GM12891 (cell line): ENCODE data around the gene NOX1.
"Not testable (repeated sequence)": the region's sequence is repeated elsewhere in the genome, so short reads cannot be mapped to it uniquely, and the experiment has no call there.

Experiments
- DNase-seq: peaks from one replicate; pipeline ENCODE4 v3.0.0; 2011; ENCODE audit warnings: low spot score; ENCODE audit not compliant: insufficient read length
- FAIRE-seq: peaks from 2 replicates; lab custom pipeline; 2011; peaks lifted over from hg19 to GRCh38; lab: Jason Lieb, UNC
- PAX5 ChIP-seq: IDR thresholded peaks from 2 replicates; pipeline ENCODE4 v1.6.1; 2011; ENCODE audit warnings: low read length, moderate library complexity, mild to moderate bottlenecking; ENCODE audit not compliant: insufficient read depth, severe bottlenecking
- POLR2A ChIP-seq: IDR thresholded peaks from 2 replicates; pipeline ENCODE4 v1.6.1; 2011; ENCODE audit warnings: low read depth, low read length, control low read depth
- POLR2AphosphoS5 ChIP-seq: IDR thresholded peaks from 2 replicates; pipeline ENCODE4 v1.6.1; 2011; ENCODE audit warnings: low read depth, low read length, control low read depth
- POU2F2 ChIP-seq: IDR thresholded peaks from 2 replicates; pipeline ENCODE4 v1.6.1; 2011; ENCODE audit warnings: low read depth, mild to moderate bottlenecking, control low read depth, low read length, moderate library complexity
- SPI1 ChIP-seq: IDR thresholded peaks from 2 replicates; pipeline ENCODE4 v1.6.1; 2011; ENCODE audit warnings: low read depth, low read length, control low read depth
- TAF1 ChIP-seq: IDR thresholded peaks from 2 replicates; pipeline ENCODE4 v1.6.1; 2011; ENCODE audit warnings: low read depth, low read length, control low read depth

NOX1 gene

DNA sequence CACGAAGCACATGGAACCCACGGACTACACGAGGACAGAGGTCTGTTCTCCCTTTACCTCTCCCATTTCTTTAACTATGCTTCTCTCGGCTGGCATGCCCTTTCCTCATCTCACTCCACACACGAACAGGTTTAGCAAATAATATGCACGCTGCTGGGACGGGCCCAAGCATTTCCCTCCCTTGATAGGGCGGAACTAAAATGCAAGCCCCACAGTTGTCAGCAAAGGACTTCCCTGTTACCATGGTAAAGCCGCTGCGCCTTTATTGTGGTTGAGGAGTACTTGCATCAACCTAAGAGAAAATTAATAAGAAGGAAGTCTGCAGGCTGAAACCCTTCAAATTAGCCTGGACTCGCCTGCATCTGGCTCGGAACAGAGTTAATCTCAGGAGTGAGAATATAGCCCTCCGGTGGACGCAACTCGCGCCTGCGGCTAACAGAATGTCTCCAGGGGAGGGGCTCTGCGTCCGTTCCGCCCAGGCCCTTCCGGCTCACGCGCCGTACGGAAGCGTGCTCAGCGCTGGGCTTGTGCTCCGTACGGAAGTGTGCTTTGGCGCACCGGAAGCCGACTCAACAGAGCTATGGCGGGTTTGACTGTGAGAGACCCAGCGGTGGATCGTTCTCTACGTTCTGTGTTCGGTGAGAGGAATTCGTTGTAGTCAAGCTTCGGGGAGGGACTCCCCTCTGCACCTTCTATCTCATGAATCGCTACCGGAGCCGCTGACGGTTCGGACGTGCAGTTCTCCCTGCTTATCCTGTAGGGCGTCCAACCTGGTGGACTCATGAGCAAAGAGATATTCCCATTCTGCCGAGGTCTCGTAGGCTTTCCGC, 54.1 kb downstream of the NOX1 start, which contains the start of gene CSTF2:
TSS of gene CSTF2 (plus strand) at position 555 of the 830 bp plus-strand sequence. CDS start at position 581, 26 bp downstream.
- peak; percentile 86 for TF ChIP-seq TAF1
- TF ChIP-seq POLR2AphosphoS5: peak; percentile 80
- TF ChIP-seq POU2F2: peak; percentile 53; the same call in 1 of the 2 replicates
- TF ChIP-seq PAX5: no peak
- TF ChIP-seq SPI1: peak; percentile 10; the same call in 1 of the 2 replicates
- peak; percentile 70 for TF ChIP-seq POLR2A
- peak; percentile 33 for DNase-seq
- FAIRE-seq: peak; percentile 91

DNA sequence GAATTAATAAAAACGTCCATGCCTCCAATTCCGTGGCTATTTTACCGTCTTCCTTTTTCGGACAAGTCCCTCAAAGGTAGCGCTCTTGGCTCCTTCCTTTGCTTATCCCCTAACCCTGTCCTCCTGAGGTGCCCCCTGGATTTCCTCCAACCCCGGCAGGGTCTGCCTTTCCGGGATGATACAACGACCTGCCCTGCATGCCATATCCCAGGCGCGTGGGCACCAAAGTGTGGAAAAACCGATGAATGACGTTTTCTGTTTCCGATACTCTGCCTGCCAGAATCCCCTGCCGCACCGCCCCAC, 54.7 kb downstream of the NOX1 start:
- TF ChIP-seq SPI1 (no peak), POLR2AphosphoS5 (no peak), POU2F2 (no peak), TAF1 (no peak), POLR2A (no peak), PAX5 (no peak)
- FAIRE-seq (no peak), DNase-seq (no peak)

DNA sequence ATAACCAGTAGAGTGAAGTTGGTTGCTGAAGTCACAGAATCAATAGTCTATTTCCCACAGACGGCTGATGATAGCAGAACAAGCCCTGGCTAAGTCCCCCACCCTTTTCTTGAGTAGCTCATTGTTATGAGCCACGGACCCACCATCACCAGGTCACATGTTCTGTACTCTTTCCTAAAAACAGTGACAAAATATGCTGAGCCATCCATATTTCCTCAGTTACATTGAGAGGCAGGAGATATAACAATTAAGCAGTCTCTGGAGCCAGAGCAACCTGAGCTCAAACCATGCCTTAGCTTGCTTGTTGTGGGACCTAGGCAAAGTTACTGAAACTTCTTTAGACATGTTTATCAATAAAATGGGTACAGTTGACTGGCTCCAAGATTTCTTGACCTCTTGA, 56.8 kb downstream of the NOX1 start:
- no peak for FAIRE-seq
- DNase-seq: no peak
- no peak for TF ChIP-seq PAX5
- no peak for TF ChIP-seq SPI1
- no peak for TF ChIP-seq POU2F2
- TF ChIP-seq POLR2A: no peak
- TF ChIP-seq POLR2AphosphoS5: no peak
- TF ChIP-seq TAF1: no peak

DNA sequence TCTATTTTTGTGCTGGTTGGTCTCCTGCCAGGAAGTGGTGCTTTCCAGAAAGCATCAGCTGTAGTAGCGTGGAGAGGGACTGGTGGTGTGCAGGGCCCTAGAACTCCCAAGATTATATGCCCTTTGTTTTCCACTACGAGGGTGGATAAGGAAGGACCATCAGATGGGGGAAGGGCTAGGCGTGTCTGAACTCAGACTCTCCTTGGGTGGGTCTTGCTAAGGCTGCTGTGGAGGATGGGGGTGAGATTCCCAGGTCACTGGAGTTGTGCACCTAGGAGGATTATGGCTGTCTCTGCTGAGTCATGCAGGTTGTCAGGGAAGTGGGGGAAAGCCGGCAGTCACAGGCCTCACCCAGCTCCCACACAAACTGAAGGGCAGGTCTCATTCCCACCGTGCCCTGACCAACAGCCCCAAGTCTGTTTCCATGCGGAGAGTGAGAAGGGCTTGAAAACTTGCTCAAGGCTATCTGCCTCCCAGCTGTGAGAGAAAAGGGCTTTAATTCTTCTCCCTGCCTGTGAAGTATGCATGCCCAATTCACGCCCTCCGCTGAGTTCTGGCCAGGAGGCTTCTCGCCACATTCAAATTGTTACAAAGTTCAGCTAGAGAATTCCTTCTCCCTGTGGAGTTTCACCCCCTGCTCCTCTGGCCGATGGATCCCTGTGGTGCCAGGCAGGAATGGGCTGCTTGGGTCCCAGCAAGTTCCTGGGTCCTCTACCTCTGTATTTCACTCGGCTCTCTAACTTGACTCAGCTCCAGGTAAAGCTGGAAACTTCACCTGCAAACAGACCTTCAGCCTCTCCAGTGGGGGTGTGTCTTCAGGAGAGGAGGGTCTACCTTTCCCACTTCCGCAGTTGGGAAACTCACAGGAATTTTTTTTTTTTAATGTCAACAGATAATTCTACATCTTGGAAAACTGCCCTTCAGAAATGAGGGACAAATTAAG, 61.7 kb downstream of the NOX1 start:
- FAIRE-seq (no peak), DNase-seq (no peak)
- no peak for TF ChIP-seq POLR2AphosphoS5

DNA sequence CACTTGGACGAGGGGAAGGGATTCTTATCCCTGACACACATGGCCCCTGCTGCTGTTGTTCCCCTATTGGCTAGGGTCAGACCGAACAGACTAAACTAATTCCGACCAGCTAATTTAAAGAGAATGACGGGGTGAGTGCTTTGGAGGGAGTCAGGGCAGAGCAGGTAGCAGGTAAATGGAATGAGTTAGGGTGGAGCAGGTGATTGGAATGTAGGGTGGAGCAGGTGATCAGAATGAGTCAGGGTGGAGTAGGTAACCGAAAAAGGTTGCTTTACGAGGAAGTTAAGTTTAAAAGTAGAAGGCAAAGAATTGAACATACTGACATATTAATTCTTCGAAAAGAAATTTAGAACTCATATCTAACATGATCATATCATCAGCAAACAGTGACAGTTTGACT, 65.9 kb downstream of the NOX1 start:
- DNase-seq, FAIRE-seq: not testable (repeated sequence)

DNA sequence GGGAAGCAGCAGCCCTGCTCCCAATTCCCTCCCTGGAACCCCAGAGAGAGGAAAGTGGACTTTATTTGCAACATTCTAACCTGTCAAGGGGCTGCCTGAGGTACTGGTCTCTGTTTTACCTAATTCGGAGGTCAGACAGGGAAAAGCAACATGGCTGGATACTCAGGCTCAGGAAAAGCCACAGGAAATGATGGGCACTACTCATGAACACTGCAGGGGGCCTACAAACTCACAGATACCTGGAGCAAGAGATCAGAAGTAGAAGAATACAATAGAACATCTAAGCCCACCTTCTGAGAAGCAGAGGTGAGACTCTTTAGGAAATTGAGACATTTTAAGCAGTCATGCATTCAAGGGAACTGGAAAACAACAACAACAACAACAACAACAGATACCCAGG, 69.4 kb downstream of the NOX1 start:
- no peak for FAIRE-seq
- no peak for TF ChIP-seq POU2F2
- TF ChIP-seq POLR2AphosphoS5: no peak
- TF ChIP-seq PAX5: no peak
- TF ChIP-seq POLR2A: no peak
- no peak for TF ChIP-seq TAF1
- no peak for TF ChIP-seq SPI1

DNA sequence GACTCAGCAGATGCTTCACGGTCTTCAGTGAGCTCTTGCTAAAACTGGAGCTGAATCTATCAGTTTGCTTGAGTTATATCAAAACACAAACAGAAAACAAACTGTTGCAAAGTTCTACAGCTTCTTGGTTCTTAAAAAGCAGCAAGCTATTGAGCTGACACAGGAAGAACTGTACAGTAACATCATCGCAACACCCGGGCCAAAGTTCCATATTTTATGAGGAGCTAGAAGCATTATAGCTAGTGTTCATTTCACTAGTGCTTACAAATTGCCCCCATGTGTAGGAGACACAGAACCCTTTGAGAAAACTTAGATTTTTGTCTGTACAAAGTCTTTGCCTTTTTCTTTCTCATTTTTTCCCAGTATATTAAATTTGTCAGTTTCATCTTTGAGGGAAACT, 71.3 kb downstream of the NOX1 start:
- TF ChIP-seq PAX5 (no peak), POLR2A (no peak), SPI1 (no peak), TAF1 (no peak), POLR2AphosphoS5 (no peak), POU2F2 (no peak)
- FAIRE-seq (no peak), DNase-seq (no peak)

More for the DNA sequence above, 69.4 kb downstream of the NOX1 start:
- no peak for DNase-seq

DNA sequence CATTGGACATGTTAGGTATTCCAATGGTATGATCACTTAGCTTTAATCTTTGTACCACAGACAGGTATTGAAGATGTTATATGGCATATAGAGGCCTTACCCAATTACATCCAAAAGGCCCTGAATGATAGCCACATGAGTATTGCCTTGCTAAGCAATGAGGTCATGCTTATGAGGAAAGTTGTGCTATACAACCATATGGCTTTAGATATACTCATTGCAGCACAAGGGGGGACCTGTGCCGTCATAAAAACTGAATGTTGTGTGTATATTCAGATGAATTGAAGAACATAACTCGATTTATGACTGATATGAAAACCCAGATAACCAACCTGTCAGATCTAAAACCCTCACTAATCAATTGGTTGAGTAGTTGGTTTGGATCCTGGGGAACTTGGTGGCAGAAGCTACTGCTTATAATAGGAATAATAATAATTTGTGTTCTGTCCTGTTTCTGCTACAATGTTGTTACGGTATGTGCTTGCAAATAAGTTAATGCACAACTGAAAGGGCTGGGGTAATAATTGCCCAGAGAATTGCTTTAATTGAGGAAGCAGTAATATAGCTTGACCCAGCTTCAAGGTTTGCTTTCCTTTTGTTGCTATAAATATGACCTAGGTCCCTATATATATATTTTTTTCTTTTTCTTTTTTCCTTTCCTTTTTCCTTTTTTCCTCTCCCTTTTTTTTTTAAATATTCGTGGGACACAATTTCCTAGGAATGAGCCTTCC, 75.5 kb downstream of the NOX1 start:
- FAIRE-seq: no peak
- TF ChIP-seq POLR2A (no peak), PAX5 (no peak), POU2F2 (no peak), SPI1 (no peak), POLR2AphosphoS5 (no peak)

DNA sequence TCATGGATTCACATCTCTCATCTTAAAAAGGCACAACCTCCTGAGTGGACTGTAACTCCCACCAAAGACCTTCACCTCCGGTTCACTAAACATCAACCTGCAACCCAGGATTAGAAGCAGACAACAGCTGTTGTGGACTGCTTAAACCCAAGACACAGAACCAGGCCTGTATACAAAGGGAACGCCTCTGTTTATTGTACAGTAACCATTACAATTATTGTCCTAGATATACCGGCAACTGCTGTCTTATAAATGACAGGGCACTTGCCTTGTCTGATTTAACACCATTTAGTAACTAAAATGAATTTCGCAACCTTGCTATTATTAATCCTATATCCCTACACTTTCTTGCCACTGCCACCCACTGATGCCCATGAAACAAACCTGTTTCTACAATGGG, 76.8 kb downstream of the NOX1 start:
- FAIRE-seq (peak; percentile 76), DNase-seq (no peak)
- no peak for TF ChIP-seq POU2F2
- TF ChIP-seq SPI1: no peak
- no peak for TF ChIP-seq POLR2AphosphoS5

More for the DNA sequence above, 75.5 kb downstream of the NOX1 start:
- DNase-seq: no peak

DNA sequence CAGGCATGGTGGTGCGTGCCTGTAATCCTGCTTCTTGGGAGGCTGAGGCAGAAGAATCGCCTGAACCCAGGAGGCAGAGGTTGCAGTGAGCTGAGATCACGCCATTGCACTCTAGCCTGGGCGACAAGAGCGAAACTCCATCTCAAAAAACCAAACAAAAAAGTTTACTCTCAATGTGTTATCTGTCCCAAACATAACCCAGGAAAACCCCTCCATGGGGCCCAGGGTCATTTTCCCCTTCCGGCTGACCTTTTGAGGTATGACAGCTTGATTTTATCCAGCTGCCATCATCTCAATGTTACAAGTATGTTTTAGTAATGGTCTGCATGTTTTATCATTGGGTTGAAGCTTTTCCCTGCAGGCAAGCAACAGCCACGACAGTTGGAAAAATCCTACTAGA, 77.8 kb downstream of the NOX1 start:
- FAIRE-seq, DNase-seq: not testable (repeated sequence)
